GM23248 (cell line): Measurements from ENCODE around the gene USP17L28.
"Not testable (repeated sequence)": the region's sequence is repeated elsewhere in the genome, so short reads cannot be mapped to it uniquely, and the experiment has no call there.

Experiments
- EZH2 ChIP-seq: fragments of 200-600 bp; sonication (generic); IDR thresholded peaks from 2 replicates; pipeline ENCODE4 v1.6.1; 2018; ENCODE audit warnings: antibody characterized with exemption, mild to moderate bottlenecking; ENCODE audit not compliant: insufficient read depth, poor library complexity, severe bottlenecking
- EZH2phosphoT487 ChIP-seq: fragments of 200-600 bp; sonication (generic); IDR thresholded peaks from 2 replicates; pipeline ENCODE4 v1.6.1; 2018; ENCODE audit warnings: antibody characterized with exemption, moderate library complexity, mild to moderate bottlenecking, low read depth; ENCODE audit not compliant: insufficient read depth

GRCh38 chr4:9379881-9380280 lies 31.2 kb downstream of the USP17L28 start:
- TF ChIP-seq EZH2, EZH2phosphoT487: not testable (repeated sequence)
